GM18508 (cell line): Measurements from ENCODE around the gene TMEM109.

Experiments used
- ATAC-seq: cut with Tn5 transposase; IDR thresholded peaks from one replicate; pipeline ENCODE4 v1.9.1; 2021; ENCODE audit warnings: moderate number of reproducible peaks; ENCODE audit not compliant: insufficient read depth, unreplicated experiment

TMEM109 gene

DNA sequence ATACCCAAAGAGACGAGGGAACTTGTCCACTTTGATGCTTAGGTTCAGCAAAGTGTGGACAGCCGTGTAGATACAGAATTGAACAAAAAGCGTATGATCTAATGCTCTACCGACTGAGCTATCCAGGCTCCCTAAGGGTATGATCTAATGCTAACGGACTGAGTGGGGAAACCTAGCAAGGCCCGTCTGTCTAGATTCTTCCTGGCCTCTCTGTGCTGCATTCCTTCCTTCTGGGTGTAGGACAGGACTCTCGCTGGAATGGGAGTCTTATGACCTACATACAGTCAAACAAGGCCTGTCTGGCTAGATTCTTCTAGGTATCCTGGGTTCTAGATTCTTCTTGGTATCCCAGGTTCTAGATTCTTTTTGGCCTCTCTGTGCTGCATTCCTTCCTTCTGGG lies 46.4 kb downstream of the TMEM109 start:
- no peak for ATAC-seq

- ATAC-seq, result no peak
Observed at GRCh38 chr11:60964801-60965200, 50.8 kb downstream of the TMEM109 start.

DNA sequence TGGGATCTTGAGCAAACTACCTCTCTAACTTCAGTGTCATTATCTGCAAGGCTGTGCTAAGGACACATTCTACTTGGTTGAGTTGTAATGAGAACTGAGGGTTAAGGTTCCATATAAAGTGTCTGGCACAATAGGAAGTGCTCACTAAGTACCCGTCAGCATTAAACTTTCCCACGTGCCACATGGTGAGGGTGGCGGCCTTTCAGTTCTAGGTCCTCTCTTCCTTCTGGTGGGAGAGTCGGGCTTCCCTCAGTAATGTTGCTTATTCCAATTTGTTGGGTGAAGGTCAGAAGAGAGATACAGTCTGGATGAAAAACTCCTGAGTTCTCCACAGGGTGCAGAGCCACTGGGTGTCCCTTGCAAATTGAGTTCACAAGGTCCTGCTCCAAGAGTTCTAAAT lies 52.9 kb downstream of the TMEM109 start:
- no peak for ATAC-seq

GRCh38 chr11:60968223-60968622 lies 54.3 kb downstream of the TMEM109 start:
- no peak for ATAC-seq

- no peak for ATAC-seq
Observed at GRCh38 chr11:60970369-60970774, 56.4 kb downstream of the TMEM109 start.

DNA sequence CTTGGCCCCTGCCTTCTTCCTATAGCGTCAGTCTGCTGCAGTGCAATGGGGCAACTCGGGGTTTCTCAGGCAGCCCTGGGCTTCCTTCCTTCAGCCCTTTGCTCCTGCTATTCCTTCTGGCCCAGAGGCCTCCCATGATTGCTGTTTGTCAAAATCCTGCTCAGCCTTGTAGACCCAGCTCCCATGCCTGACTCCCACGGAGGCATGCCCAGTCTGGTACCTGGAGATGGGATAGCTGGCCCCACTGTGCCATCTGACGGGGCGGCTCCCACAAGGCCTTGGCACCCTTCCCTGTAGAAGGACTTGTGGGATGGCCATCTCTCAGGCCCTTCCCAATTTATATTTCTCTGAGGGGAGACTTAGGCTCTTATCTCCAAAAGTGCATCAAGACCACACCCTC lies 56.9 kb downstream of the TMEM109 start:
- ATAC-seq, result no peak

GRCh38 chr11:60971520-60971919 lies 57.6 kb downstream of the TMEM109 start, which contains the start of gene CD6:
CD6 (plus strand) TSS chr11:60971680; CDS start chr11:60971866, 186 bp downstream.
- no peak for ATAC-seq

- no peak for ATAC-seq
Observed at GRCh38 chr11:60972182-60973030, 58.4 kb downstream of the TMEM109 start.
